ENCODE results near the gene DIP2C.
"Not testable (repeated sequence)": the region's sequence is repeated elsewhere in the genome, so short reads cannot be mapped to it uniquely, and the experiment has no call there.

DIP2C gene

DNA sequence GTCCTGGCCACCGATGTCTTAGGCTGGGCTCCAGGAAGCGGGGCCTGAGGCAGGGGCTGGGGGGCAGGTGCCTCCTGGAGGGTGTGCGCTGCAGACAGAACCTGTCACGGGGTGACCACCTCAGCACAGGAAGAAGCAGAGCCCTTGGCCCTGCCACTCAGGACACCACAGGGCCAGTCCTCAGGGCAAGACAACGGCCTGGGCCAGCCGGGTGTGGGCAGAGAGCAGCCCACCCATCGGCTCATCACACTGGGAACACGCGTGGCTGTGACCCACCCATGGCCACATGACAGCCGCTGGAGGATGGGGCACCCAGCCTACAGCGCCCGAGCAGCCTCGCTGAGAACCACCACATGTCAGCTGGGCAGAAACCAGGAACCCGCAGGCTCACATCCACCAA is 5.9 kb upstream of the DIP2C start:
- DNase-seq (ENCODE audit: low read depth in 1 of 2, low spot score in 1 of 2) = no peak

DNA sequence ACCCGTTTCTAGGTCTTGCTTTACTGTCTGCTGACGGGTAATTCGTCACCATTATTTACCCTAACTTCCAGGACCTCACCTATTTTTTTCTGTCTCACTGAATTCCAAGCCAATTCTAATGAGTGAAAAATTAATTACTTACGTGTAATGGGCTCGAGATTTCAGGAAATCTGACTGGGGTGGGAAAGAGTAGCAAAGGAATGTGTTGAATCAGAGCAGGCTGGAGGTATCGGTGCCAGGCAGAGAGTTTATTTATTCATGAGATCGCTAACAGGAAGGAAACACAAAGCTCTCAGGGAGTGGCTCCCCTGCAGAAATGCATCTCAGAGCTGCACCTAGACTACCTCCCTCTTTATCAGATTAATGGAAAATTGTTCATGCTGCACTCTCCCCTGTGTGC is 4.0 kb upstream of the DIP2C start:
- no peak for DNase-seq (ENCODE audit: low read depth in 1 of 2, low spot score in 1 of 2)

DNA sequence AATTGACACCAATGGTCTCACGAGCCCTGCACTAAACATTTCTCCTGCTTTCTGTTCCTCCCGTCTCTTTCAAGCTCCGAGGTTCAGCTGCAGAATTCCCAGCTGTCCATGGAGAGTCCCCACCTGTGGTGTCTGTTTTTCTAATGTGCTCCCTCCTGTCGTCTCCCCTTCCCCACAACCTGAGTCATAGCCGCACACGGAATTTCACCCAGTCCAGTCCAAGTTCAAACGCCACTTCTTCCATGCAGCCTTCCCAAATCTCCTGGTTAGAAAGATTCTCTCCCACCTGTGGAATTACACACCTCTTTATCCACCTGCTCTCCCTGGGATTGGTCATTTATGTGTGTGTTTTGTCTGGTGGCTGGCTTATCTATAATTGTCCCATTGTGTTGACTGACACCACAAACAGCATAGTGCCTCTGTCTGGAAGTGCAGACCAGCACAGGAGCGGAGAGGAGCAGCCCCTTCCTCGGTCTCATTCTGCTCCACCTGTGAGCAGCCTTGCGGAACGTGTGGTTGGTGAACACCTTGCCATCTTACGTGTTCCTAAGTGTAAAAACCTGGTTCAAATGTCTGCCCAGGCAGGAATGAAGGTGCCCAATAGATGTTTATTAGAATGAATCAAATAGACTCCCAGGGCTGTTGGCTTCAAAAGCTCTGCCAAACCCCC is 3.3 kb upstream of the DIP2C start:
- no peak for DNase-seq (ENCODE audit: low read depth in 1 of 2, low spot score in 1 of 2)

DNA sequence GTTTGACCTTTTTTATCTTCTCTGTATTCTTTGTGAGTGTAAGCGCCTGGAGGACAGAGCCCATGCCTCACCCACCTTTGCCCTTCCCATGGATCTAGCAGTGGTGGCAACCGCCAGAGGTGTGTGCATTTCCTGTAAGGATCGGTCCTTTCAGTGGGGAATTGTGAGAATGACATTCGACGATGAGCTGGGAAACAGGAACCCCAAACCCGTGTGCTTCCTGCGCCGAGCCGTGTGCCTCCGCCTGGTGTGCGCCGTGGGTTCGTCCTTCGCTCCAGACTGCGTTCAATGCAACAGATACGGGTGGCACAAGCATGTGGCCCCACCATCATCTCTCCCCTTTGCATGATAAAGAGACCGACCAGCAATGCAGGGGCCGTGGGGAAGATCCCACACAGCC is 1.7 kb upstream of the DIP2C start:
- DNase-seq (ENCODE audit: low read depth in 1 of 2, low spot score in 1 of 2) = no peak

DNA sequence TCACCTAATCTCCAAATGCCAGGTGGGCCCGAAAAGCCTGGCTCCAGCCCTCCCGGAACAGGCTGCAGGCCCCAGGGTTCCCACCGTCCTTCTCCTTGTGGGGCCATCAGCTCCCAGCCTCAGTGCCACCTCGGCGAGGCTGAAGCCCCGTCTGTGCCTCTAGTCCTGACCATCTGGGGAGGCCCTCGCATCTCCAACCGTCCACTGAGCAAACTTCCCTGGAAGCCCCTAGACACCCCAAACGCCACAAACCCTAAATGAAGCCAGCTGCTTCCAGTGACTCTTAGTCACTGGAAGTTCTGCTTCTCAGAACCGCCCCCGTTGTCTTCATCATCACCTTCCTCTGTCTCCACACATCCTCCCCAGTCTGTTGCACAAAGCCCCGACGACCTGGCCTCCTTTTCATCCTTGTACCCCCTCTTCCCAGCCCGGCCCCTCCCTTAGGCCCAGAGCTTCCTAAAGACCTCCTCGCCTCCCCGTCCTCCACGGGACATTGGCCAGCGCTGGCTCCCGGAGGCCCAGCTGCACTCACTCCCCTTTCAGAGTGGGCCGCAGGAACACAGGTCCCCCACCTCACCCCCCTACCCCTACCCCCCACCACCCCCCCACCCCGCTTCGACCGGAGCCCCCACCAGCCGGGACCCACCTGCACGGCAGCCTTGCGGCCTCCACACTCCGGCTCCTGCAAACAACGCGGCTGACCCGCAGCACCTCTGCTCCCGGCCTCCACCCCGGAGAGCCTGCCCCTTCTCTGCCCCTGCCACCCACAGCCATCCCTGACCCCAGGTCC is 1.1 kb upstream of the DIP2C start:
- no peak for DNase-seq (ENCODE audit: low read depth in 1 of 2, low spot score in 1 of 2)

DNA sequence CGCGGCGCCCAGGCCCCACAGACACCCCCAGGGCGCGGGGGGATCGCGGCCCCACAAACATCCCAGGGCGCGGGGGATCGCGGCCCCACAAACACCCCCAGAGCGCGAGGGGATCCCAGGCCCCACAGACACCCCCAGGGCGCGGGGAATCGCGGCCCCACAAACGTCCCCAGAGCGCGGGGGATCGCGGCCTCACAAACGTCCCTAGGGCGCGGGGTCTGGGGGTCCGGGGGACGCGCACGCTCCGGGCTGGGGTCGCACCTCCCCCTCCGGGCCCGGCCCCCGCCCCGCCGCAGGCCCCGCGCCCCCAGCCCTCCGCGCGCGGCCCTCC is 382 bp downstream of the DIP2C start:
- DNase-seq (ENCODE audit: low read depth in 1 of 2, low spot score in 1 of 2) = no peak

DNA sequence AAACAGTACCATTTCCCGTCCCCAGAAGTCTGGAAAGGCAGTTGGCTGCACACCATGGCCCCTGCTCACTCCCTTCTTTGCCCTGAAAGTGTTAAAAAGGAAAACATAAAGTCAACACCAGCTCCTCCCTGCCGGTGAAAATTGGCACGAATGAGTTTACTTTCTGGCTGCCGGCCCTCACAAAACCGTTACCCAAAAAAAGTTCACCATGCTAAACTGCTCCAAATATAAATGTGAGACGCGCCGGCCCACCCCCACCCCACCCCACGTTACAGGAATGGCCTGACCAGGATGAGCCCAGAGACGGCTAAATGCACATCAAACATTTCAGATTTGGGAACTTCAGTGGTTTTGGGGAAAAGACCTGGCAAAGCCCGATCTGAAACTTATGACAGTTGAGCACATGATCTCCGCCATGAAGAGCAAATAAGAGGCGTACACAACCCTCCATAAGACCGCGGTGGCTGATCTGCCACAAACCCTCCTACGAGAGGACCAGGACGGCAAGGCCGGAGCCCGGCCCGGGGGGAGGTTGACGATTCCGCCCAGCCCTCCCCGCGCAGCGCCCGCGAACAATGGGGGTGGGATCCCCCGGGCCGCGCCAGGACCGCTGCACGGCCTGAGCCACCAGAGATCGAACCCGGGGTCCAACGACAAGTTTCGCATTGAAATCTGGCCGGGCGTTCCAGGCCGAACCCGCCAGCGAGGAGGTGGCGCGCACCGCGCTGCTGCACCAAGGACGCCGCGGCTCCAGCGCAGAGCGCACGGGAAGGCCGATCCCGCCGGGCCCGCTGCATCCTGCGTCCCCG is 952 bp downstream of the DIP2C start:
- DNase-seq (ENCODE audit: low read depth in 1 of 2, low spot score in 1 of 2) = no peak

DNA sequence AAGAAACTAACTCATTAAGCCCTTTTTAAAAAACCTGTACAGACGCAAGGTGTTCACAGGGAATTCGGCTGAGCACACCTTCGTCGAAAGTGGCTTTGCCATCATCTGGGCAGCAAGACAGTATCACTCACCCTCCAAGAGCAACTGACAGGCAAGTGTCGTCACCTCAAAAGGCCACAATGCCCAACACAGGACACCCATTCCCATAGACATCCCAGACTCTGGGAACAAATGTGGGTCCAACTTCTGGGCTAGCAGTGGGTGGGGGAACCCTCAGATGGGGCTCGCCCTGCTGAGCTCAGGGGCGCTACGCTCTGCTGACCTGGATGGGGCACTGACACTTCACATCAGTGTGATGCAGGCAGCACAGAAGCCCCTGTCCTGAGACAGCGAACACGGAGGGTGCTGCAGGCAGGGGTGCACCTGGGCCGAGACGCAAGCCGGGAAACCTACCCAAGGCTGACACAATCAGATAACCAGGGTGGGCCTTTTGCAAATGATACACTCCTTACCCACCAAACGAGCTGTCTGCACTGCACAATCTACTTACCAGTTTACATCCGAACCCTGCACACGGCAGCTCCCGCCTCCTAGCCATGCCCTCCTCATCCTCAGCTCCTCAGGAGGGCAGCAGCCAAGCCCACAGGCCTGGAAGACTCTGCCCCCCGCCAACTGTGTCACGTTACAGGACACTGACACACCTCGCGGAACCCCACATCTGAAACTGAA is 1.7 kb downstream of the DIP2C start:
- DNase-seq (ENCODE audit: low read depth in 1 of 2, low spot score in 1 of 2) = no peak

DNA sequence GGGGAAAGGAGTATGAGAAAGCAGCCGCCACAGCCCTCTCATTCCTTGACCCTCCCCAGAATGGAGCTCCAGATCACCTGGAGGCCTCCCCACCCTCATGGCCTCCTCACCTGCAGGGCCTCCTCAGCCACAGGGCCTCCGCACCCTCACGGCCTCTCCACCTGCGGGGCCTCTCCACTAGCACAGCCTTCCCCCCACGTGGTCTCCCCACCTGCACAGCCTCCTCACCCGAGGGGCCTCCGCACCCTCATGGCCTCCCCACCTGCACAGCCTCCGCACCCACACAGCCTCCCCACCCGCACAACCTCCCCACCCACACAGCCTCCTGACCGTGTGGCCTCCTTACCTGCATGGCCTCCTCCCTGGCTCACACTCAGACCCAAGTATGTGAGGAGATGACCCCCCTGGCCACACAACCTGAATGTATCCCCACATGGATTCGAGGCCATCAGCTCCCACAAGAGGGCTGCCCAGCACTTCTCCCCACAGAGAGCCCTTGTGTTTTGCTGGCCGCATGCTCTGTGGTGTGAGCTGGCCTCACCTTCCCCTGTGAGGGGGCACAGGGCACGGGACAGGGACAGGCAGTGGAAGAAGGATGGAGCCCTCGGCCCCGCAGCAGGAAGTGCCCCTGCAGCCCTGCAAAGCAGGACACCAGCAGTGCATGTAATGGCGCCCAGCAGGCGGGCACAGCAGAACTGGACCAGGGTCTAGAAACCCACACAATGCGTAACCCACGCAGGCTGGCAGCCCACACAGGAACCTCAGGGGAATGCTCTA is 3.1 kb downstream of the DIP2C start:
- no peak for DNase-seq (ENCODE audit: low read depth in 1 of 2, low spot score in 1 of 2)

DNA sequence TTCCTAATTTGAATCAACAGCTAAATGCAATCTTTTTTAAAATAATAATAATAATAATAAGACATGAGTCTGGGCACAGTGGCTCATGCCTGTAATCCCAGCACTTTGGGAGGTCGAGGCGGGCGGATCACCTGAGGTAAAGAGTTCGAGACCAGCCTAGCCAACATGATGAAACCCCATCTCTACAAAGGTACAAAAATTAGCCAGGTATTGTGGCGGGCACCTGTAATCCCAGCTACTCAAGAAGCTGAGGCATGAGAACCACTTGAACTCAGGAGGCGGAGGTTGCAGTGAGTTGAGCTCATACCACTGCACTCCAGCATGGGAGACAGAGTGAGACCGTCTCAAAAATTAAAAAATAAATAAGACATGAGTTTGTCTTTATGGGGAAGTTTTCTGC is 3.9 kb downstream of the DIP2C start:
- no peak for DNase-seq (ENCODE audit: low read depth in 1 of 2, low spot score in 1 of 2)

DNA sequence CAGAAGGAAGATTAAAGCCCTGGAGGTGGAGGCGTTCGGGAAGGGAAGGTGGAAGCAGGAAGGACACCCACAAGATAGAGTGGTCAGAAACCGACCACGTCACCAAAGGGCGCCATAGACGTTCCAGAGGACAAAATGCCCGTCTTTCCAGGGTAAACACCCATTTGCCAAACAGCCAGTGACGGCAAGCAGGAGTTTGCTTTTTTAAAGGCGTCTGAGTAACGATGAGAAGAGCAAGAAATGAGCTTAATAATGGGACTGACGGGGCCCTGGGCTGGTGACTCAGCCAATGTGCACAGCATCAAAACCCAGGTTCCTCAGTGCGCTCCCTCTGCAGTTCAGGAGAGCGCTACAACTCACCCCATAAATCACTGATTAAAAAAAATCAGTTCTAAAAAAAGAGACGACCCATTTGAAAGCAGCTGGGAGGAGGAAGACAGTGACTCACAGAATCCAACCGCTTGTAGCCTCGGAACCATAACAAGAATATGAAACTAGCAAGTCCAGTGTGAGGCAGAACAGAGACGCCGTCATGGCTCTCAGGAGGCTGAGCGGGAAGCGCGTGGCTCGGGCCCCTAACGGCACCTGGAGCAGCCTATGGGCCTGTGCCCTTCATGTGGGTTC is 5.9 kb downstream of the DIP2C start:
- DNase-seq (ENCODE audit: low read depth in 1 of 2, low spot score in 1 of 2) = no peak

DNA sequence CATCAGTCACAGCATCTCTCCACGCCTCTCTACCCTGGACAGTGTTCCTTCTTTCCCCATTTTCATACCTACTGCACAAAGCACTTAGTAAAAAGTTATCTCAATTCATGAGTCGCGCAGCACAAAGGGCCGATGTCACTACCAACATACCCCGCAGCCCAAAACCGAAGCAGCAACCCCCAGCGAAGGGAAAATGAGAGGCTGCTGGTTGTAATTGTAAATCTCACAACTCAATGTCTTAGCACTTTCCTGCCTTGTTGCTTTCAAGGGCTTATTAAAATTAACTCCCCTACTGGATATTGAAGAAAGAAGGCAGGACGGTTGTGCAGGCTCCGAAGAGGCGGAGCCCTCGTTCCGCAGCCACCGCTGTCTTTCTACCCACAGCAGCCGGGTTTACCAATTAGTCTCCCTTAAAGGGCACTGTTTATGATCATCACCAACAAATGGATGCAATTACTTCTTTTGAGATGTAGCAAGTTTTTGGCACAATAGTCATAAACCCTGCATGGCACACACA is 6.5 kb downstream of the DIP2C start:
- DNase-seq (ENCODE audit: low read depth in 1 of 2, low spot score in 1 of 2) = no peak

DNA sequence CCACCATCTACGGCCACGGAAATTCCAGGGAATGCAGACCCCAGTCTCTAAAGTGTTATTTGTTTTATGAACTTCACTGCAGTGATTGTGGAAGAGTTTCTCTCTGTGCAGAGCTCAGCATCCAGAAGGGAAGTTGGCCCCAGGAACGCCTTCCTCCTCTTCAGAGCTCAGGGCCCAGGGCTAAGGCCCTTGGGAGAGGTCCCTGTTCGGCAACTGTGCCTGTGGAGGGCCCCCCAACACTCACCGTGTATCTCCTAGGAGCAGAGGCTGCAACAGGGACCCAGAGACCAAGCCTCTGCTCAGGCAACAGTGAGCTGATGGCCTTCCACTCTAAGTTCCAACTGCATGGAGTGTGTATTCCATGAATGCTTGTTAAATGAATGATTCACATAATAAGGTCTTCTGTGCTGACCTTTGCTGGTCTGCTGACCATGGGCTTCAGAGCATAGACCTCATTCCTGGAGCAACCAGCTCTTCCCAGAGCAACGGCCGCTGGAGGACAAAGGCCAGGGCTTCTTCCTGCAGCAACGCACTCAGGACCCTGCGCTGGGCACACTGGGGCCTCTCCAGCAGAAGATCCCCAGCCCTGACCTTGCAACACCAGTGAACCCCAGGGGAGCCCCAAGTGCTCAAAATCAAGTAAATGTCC is 7.7 kb downstream of the DIP2C start:
- no peak for DNase-seq (ENCODE audit: low read depth in 1 of 2, low spot score in 1 of 2)

DNA sequence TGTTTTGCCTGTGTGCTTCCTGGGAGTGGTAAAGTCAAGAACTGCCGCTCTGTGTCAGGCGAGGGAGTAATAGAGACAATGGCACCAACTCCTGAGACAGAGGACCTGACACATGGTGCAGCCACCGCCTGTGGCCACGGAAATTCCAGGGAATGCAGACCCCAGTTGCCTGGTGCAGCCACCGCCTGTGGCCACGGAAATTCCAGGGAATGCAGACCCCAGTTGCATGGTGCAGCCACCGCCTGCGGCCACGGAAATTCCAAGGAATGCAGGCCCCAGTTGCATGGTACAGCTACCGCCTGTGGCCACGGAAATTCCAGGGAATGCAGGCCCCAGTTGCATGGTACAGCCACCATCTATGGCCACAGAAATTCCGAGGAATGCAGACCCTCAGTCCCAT is 8.7 kb downstream of the DIP2C start:
- DNase-seq (ENCODE audit: low read depth in 1 of 2, low spot score in 1 of 2) = no peak

DNA sequence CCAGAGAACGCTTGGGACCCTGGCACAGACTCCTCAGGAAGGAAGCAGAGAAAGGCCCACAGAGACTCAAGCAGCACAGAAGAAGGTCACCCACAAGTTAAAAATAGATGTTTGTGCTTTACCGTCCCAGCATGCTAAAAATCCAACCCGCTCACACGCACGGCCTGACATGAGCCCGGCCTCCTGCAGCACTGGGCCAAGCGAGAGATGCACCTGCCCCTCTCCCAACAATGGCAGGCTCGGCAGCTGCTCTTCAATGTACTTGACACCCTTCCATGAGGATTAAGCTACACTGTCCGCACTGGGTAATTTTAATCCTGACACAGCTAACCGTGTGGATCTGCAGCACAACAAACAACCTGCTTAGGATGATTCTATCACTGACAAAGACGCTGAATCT is 9.3 kb downstream of the DIP2C start:
- DNase-seq (ENCODE audit: low read depth in 1 of 2, low spot score in 1 of 2) = no peak

DNA sequence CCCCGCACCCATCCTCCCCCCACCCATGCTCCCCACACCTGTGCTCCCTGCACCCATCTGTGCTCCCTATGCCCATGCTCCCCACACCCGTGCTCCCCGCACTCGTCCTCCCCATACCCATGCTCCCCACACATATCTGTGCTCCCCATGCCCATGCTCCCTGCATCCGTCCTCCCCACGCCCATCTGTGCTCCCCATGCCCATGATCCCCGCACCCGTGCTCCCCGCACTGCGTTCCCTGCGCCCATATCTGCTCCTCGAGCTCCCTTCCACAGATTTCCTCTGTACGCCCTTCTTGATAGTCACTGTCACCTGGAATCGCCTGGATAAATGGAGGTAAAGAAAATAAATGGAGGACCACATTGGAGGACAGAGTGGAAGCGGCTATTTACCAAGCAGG is 9.9 kb downstream of the DIP2C start:
- no peak for DNase-seq (ENCODE audit: low read depth in 1 of 2, low spot score in 1 of 2)

DNA sequence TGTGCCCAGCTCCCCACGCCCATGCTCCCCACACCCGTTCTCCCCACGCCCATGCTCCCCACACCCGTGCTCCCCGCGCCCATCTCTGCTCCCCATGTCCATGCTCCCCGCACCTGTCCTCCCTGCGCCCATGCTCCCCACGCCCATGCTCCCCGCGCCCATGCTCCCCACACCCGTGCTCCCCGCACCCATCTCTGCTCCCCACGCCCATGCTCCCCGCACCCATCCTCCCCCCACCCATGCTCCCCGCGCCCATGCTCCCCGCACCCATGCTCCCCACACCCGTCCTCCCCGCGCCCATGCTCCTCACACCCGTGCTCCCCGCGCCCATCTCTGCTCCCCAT is 10.8 kb downstream of the DIP2C start:
- DNase-seq (ENCODE audit: low read depth in 1 of 2, low spot score in 1 of 2) = not testable (repeated sequence)

DNA sequence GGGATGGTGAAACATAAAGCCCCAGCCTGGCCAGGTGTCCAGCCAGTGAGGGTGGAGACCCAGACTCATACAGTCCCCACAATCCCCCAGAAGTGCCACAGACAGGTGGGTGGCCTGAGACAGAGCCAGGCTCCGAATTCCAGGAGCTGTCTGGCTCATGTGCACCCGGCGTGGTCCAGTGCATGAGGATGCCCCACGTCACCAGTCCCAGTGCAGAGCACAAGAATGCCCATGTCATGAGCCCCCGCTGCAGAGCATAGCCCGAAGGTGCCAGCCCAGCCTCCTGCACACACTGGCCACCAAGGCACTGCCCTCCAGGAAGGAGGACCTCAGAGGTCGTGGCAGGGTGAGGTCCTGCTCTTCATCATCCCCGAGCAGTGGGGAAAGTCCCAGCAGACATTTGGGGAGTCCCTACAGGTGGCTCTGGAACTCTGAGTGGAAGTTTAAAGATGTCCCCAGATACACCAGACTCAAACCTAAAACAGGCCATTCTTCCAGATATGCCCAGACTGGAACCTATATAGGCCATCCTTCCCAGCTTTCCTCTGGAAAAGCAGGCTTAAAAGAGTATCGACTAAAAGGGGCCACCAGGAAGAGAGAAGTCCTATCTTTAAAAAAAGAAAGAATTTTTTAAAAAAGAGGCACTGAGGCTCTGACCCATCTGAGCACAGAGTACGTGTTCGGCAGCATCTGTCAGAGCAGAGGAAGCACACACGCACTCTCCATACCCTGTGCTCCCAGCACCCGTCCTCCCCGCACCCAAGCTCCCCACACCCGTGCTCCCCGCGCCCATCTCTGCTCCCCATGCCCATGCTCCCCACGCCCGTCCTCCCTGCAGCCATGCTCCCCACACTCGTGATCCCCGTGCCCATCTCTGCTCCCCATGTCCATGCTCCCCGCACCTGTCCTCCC is 11.5 kb downstream of the DIP2C start:
- no peak for DNase-seq (ENCODE audit: low read depth in 1 of 2, low spot score in 1 of 2)

DNA sequence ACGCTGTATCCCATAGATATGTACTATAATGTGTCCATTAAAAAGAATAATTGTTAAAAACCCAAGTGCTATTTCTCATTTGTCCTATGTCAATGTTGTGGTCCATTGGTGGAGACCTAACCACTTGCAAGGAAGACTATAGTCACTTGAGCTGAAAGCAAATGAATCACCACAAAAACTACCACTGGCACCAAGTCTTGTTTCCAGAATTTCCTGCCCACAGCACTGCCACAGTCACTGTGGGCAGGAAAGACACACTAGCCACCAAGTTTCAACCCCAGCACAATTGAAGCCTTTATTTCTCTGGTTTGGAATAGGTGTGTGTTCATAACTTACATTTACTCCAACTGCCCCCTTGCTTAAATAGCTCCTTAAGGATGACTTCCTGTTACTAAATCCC is 12.4 kb downstream of the DIP2C start:
- DNase-seq (ENCODE audit: low read depth in 1 of 2, low spot score in 1 of 2) = no peak
